Body of pancreas (tissue), 4 donors: ENCODE results near the gene BMP8A. TPM values are rescaled to one million over a fixed set of nuclear protein-coding genes. Genes with fewer than 3 reads are reported as not detected.

ENCODE experiments used
- ATAC-seq: fragments of 150-250 bp; one replicate; pipeline ENCODE4 v1.9.1; 2016
- DNase-seq, 4 donors: peaks; one replicate each; pipeline ENCODE4 v3.0.0-alpha.2; 2019
- H3K27ac ChIP-seq, 4 donors: fragments of 200-600 bp; sonication (generic); 1 replicate in 3 of 4; 2 replicates in 1 of 4; pipeline versions ENCODE4 v1.5.1 to v1.6.1; 2016 to 2019; ENCODE audit warnings: mild to moderate bottlenecking in 1 of 4, mixed read lengths in 1 of 4, moderate library complexity in 1 of 4
- H3K27me3 ChIP-seq, 2 donors: fragments of 200-600 bp; sonication (generic); one replicate each; pipeline ENCODE4 v1.6.0; 2016; ENCODE audit warnings: mild to moderate bottlenecking in 1 of 2
- H3K36me3 ChIP-seq, 2 donors: fragments of 200-600 bp; sonication (generic); replicated peaks in 1 of 2; 2 replicates each; pipeline ENCODE4 v1.5.1; 2016; ENCODE audit warnings: low read depth in 2 of 2; ENCODE audit not compliant: insufficient read depth in 1 of 2
- H3K4me1 ChIP-seq: fragments of 200-600 bp; sonication (generic); one replicate; pipeline ENCODE4 v1.6.0; 2016
- H3K4me3 ChIP-seq, 2 donors: fragments of 200-600 bp; sonication (generic); 1 replicate in 1 of 2; 2 replicates in 1 of 2; pipeline ENCODE4 v1.5.1; 2016 to 2019
- H3K9me3 ChIP-seq, 3 donors: fragments of 200-600 bp; sonication (generic); 1 replicate in 2 of 3; 2 replicates in 1 of 3; pipeline ENCODE4 v1.5.1; 2016
- CTCF ChIP-seq, 7 experiments: fragments of 450-650 bp in 4 of 7; fragments of 200-600 bp in 3 of 7; sonication (generic) in 3 of 7; IDR thresholded peaks; one replicate each; pipeline ENCODE4 v1.5.1; 2016 to 2019; ENCODE audit warnings: antibody characterized with exemption in 7 of 7
- POLR2A ChIP-seq, 3 donors: fragments of 450-650 bp; IDR thresholded peaks; one replicate each; pipeline ENCODE4 v1.6.1; 2016; ENCODE audit warnings: antibody characterized with exemption in 3 of 3, mild to moderate bottlenecking in 2 of 3
- WGBS, 2 donors: methylation state at CpG; one replicate each; pipeline ENCODE4 v1.1.5; 2017; 5-methylcytosine and 5-hydroxymethylcytosine counted together
- intact Hi-C: fragments of 100-400 bp; cut with DNase I; formaldehyde crosslinking; loops from one replicate; pipeline ENCODE4 v1.15.1; 2023
- total RNA-seq, 2 donors: library from RNA; depleted of rRNA; stranded (reverse); fragments of >200 nt; gene quantifications; one replicate each; pipeline ENCODE4 v1.1.0, GENCODE V29; 2016

The BMP8A gene
- total RNA-seq, 2 donors from 2014 or later, result 5.7 TPM; not detected in 1

GRCh38 chr1:39481289-39481688, 10.1 kb upstream of the BMP8A start:
- peaks cover 0 to 34% of the 10 kb centered on the region in 2 donors for H3K36me3 ChIP-seq
- 86 to 91% methylated on average over 6 of the region's 6 CpGs for WGBS, 2 donors
- no peaks in the 10 kb centered on the region for H3K4me1 ChIP-seq
- H3K9me3 ChIP-seq, result no peaks in the 10 kb centered on the region
- no peak for DNase-seq
- no peak overlapping the region for H3K27ac ChIP-seq
- ATAC-seq, result no peak
- H3K4me3 ChIP-seq, result no peak overlapping the region
- no peaks in the 10 kb centered on the region for H3K27me3 ChIP-seq
- TF ChIP-seq CTCF (IDR thresholded peaks at IDR 0.05) (no peak), POLR2A (IDR thresholded peaks at IDR 0.05) (no peak)
- intact Hi-C loops, result no loop called here

GRCh38 chr1:39483276-39483675, 8.2 kb upstream of the BMP8A start:
- intact Hi-C loops, result no loop called here
- no peak for TF ChIP-seq CTCF (IDR thresholded peaks at IDR 0.05)
- no peak for TF ChIP-seq POLR2A (IDR thresholded peaks at IDR 0.05)

GRCh38 chr1:39484564-39484963, 6.9 kb upstream of the BMP8A start:
- Histone ChIP-seq H3K9me3 (no peaks in the 10 kb centered on the region), H3K27ac (no peak overlapping the region), H3K36me3 (peaks cover 0 to 36% of the 10 kb centered on the region in 2 donors), H3K27me3 (no peaks in the 10 kb centered on the region), H3K4me1 (no peaks in the 10 kb centered on the region), H3K4me3 (no peak overlapping the region)
- 84 to 86% methylated on average over 7 of the region's 7 CpGs for WGBS, 2 donors
- ATAC-seq (no peak), DNase-seq (no peak)
- intact Hi-C loops, result no loop called here
- TF ChIP-seq POLR2A (IDR thresholded peaks at IDR 0.05), result no peak
- TF ChIP-seq CTCF (IDR thresholded peaks at IDR 0.05), result no peak

More at GRCh38 chr1:39483276-39483675, 8.2 kb upstream of the BMP8A start:
- Histone ChIP-seq H3K36me3 (peaks cover 0 to 37% of the 10 kb centered on the region in 2 donors), H3K9me3 (no peaks in the 10 kb centered on the region), H3K4me1 (no peaks in the 10 kb centered on the region), H3K27ac (no peak overlapping the region), H3K27me3 (no peaks in the 10 kb centered on the region), H3K4me3 (no peak overlapping the region)
- ATAC-seq (no peak), DNase-seq (no peak)
- WGBS, 2 donors, result 62 to 65% methylated on average over 1 of the region's 1 CpG

- WGBS, 2 donors, result 91 to 94% methylated on average over 14 of the region's 14 CpGs
- Histone ChIP-seq H3K36me3 (peaks cover 0 to 30% of the 10 kb centered on the region in 2 donors), H3K27me3 (no peaks in the 10 kb centered on the region), H3K27ac (no peak overlapping the region), H3K9me3 (no peaks in the 10 kb centered on the region), H3K4me1 (no peaks in the 10 kb centered on the region), H3K4me3 (no peak overlapping the region)
- intact Hi-C loops, result no loop called here
- no peak for TF ChIP-seq POLR2A (IDR thresholded peaks at IDR 0.05)
- no peak for TF ChIP-seq CTCF (IDR thresholded peaks at IDR 0.05)
- ATAC-seq, result no peak
- no peak for DNase-seq
These were observed 6.2 kb upstream of the BMP8A start for GRCh38 chr1:39485046-39485803.
